GM18858 (cell line): ENCODE results near the gene FOXA3.

Experiments used
- ATAC-seq: cut with Tn5 transposase; IDR thresholded peaks from one replicate; pipeline ENCODE4 v1.9.1; 2021; ENCODE audit not compliant: unreplicated experiment

FOXA3 gene

GRCh38 chr19:45872095-45872919 lies 8.2 kb downstream of the FOXA3 start:
- ATAC-seq: no peak

DNA sequence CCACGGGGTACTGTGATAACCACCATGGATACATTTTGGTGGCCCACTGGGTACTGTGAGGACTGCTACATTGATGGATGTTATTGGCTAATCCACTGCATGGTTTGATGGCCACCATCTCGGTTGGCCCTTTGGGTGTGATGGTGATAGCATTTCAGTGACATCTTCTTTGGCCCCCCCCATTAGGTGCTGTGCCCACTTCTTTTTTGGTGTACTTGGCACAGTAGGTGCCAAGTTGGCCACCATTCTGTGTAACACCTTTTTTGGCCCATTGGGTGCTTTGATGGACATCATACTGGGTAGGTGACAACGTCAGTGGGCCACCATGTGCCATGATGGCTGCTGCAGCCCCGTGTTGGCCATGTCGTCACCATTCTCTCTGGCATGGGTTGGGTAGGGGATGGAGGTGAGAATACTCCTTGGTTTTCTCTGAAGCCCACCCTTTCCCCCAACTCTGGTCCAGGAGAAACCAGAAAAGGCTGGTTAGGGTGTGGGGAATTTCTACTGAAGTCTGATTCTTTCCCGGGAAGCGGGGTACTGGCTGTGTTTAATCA lies 9.2 kb downstream of the FOXA3 start:
- no peak for ATAC-seq

DNA sequence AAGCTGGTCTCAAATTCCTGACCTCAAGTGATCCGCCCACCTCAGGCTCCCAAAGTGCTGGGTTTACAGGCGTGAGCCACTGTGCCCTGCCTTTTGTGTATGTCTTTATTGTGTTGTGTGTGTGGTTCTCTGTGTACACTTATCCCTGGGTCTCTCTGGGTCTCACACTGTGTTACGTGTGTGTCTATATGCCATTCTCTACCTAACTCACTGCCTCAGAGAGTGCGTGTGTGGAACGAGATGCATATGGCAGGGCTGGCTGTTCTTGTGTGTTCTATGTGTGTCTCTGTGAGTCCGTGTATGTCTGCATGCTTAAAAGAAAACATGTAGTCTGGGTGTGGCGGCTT lies 10.5 kb downstream of the FOXA3 start:
- no peak for ATAC-seq

DNA sequence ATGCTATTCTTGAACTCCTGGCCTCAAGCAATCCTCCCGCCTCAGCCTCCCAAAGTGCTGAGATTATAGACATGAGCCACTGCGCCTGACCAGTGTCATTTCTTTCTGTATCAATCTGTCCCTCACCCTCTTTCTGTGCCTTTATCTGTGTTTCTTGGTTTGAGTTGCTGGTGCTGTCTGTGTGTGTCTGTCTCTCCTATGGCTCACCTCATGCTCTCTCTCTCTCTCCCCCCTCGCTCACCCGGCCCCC lies 12.0 kb downstream of the FOXA3 start:
- no peak for ATAC-seq

GRCh38 chr19:45876411-45877197 lies 12.5 kb downstream of the FOXA3 start:
- no peak for ATAC-seq

GRCh38 chr19:45878043-45878794 lies 14.1 kb downstream of the FOXA3 start:
- no peak for ATAC-seq

GRCh38 chr19:45879055-45879454 lies 14.9 kb downstream of the FOXA3 start:
- ATAC-seq: no peak

DNA sequence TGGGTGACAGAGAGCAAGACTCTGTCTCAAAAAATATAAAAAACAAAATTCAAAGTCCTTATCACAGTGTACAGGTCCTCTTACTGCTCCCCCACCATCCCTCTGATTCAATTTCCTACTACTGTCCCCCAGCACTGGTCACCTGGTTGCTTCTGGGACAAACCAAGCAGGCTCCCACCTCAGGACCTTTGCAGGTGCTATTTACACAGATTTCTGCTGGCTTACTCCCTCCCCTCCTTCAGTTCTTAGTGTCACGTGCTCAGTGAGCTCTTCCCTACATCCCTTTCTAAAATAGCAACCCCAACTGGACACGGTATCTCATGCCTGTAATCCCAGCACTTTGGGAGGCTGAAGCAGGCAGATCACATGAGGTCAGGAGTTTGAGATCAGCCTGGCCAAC lies 15.8 kb downstream of the FOXA3 start:
- ATAC-seq: no peak

GRCh38 chr19:45881082-45881908 lies 17.2 kb downstream of the FOXA3 start:
- no peak for ATAC-seq

- ATAC-seq: no peak
Observed at GRCh38 chr19:45881909-45882528, 17.9 kb downstream of the FOXA3 start.

GRCh38 chr19:45882652-45883585 lies 18.8 kb downstream of the FOXA3 start:
- no peak for ATAC-seq

DNA sequence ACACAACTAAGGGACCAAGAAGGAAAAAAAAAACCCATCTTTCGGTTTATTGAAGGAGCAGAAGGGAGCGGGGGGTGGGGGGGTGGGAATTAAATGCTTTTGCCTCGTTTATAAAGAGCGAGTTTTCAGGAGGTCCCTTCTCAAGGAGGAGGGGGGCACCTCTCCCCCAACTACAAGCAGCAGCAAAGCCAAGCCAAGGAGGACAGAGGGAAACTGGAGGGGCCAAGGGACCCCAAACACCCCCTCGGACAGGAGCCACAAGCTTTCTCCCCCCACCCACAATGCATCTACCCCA lies 19.4 kb downstream of the FOXA3 start:
- no peak for ATAC-seq

DNA sequence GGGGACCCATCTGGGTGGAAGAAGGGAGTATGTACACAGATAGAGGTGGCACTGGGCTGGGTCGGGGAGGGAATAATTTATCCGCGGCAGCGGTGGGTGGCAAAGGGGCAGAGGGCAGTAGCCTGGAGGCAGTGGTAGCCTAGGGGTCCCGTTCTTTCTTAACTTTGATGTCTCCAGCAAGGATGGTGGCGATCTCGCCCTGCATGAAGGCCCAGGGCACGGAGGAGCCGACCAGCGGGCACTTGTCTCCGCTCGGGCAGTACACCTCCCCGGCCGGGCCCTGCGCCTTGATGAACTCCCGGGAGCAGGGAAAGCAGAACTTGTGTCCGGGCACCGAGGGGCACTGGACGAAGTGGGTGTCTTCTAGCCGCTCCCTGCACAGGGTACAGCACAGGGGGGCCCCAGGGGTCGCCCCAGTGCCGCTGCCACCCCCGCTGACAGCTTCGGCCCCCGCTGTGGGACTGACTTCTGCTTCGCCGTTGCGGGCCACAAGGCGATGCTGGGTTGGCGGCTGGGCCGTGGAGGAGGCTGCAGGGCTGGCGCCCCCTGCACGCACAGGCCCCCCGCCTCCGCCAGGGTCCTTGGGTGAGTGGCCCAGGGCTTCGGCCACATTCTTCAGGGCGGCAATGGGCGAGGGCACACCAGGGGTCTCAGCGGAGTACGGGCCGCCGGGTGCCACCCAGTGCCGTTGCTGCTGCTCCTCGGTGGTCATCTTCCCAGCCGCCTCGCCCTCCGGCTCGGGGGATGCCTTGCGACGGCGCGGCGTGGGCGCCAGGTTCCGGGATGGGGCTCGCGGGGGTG lies 20.0 kb downstream of the FOXA3 start:
- no peak for ATAC-seq

DNA sequence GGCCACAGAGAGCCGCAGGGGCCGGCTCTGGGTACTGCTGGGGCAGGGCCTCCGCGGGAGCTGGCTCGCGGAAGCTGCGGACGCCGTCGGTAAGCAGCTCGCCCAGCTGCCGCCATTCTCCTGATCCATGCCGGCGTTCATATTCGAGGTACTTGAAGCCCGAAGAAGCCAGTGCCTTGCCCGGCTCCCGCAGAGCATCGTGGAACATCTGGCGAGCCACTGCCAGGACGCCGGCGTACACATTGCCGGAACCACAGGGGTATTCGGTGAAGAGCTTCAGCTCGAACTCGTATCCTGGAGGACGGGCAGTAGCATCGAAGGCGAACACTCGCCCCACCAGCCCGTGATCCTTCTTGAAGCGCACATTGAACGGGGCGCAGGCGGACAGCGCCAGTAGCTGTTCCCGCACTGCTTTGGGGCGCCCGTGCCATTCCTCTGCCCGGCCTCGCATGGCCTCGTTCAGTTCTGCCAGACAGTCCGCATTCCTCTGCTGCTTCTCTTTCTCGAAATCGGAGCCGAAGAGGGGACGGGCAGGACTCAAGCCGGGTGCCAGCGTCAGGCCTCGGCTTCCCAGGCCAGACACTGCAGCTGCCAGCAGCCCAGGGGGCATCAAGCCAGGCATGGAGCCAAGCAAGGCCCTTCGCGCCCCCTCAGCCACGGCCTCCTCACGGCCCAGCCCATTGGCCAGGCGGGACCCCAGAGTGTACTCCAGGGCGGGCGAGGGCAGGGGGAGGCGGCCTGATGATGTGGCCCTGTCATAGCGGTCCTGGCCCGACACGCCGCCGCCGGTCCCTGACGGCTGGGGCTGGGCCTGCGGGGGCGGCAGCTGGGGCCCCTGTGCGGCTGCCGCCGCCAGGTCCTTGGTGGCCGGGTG lies 20.8 kb downstream of the FOXA3 start:
- ATAC-seq: no peak

- no peak for ATAC-seq
Observed at GRCh38 chr19:45885556-45886426, 21.7 kb downstream of the FOXA3 start, which contains the start of gene IRF2BP1. Gene IRF2BP1 (minus strand): TSS chr19:45886141. CDS start chr19:45885774, 367 bp downstream.

GRCh38 chr19:45886427-45887199 lies 22.5 kb downstream of the FOXA3 start:
- ATAC-seq: peak; percentile 30
